ENCODE results near the gene KRT81.
"Not testable (repeated sequence)": the region's sequence is repeated elsewhere in the genome, so short reads cannot be mapped to it uniquely, and the experiment has no call there.

The KRT81 gene

DNA sequence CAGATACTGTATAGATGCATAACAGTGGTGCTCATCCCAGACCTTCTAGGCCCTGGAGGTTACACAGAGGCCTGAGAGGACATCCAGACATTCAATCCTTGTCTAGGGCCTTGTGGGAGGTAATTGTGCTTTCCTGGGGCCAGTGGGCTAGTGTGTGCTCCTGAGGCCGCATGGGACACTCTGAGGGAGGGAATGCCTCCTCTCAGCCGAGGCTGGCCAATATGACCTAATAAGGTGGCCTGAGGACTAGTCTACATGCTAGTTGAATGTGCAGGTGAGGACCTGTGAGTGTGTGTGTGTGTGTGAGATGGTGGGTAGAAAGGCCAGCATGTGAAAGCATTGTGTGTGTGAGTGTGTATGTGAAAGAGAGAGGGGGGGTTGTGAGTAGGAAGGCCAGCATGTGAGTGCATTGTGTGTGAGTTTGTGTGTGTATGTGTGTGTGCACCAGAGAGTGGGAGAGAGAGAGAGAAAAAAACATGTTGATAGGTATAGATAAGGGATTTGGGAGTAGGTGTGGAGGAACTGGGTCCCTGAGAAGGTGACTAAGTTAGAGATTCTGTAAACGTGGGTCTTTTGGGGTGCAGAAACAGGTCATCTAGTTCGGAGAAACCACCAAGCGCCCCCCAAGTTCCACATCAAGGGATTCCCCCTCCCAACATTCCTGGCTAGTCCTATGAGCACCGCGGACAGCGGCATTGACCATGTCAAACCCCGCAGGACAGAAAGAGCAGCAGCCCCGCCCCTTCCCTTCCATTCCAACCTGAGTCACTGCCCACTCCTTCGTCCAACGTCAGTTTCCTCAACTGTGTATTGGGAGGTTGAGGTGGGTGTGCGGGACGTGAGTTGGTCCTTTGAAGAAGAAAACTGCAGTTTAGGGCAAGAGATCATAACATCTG, 9.7 kb upstream of the KRT81 start:
- DNase-seq (ENCODE audit: insufficient read length, low spot score) (no peak), FAIRE-seq (no peak)

DNA sequence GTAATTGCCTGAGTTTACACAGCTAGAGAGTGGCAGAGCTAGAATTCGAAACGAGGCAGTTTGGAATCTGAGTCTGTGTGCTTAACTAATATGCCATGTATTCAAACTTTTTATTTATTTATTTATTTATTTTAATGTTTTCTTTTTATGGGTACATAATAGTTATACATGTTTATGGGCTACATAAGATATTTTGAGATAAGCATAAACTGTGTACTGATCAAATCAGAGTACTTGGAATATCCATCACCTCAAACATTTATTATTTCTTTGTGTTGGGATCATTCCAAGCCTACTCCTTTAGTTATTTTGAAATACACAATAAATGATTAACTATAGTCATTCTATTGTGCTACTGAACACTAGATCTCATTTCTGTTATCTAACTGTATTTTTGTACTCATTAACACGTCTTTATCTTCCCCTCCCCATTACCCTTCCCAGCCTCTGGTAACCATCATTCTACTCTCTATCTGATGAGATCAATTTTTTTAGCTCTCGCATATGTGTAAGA, 7.4 kb upstream of the KRT81 start:
- no peak for DNase-seq (ENCODE audit: insufficient read length, low spot score)
- FAIRE-seq, result no peak

- no peak for FAIRE-seq
- DNase-seq (ENCODE audit: insufficient read length, low spot score), result no peak
Measured at GRCh38 chr12:52296572-52297215, 5.4 kb upstream of the KRT81 start.

GRCh38 chr12:52295663-52296062, 4.3 kb upstream of the KRT81 start:
- DNase-seq (ENCODE audit: insufficient read length, low spot score), result no peak
- no peak for FAIRE-seq

- FAIRE-seq, result no peak
- DNase-seq (ENCODE audit: insufficient read length, low spot score), result no peak
Measured at GRCh38 chr12:52294803-52295202, 3.5 kb upstream of the KRT81 start.

GRCh38 chr12:52293926-52294325, 2.6 kb upstream of the KRT81 start:
- no peak for FAIRE-seq

GRCh38 chr12:52290483-52291134, 725 bp downstream of the KRT81 start:
- FAIRE-seq, result peak; percentile 45

More at GRCh38 chr12:52293926-52294325, 2.6 kb upstream of the KRT81 start:
- DNase-seq (ENCODE audit: insufficient read length, low spot score), result no peak

GRCh38 chr12:52287816-52288805, 3.2 kb downstream of the KRT81 start:
- DNase-seq (ENCODE audit: insufficient read length, low spot score), result not testable (repeated sequence)
- peak; percentile 76 for FAIRE-seq

More at GRCh38 chr12:52290483-52291134, 725 bp downstream of the KRT81 start:
- DNase-seq (ENCODE audit: insufficient read length, low spot score), result not testable (repeated sequence)

- not testable (repeated sequence) for FAIRE-seq; DNase-seq (ENCODE audit: insufficient read length, low spot score)
Measured at GRCh38 chr12:52286857-52287785, 4.2 kb downstream of the KRT81 start.

DNA sequence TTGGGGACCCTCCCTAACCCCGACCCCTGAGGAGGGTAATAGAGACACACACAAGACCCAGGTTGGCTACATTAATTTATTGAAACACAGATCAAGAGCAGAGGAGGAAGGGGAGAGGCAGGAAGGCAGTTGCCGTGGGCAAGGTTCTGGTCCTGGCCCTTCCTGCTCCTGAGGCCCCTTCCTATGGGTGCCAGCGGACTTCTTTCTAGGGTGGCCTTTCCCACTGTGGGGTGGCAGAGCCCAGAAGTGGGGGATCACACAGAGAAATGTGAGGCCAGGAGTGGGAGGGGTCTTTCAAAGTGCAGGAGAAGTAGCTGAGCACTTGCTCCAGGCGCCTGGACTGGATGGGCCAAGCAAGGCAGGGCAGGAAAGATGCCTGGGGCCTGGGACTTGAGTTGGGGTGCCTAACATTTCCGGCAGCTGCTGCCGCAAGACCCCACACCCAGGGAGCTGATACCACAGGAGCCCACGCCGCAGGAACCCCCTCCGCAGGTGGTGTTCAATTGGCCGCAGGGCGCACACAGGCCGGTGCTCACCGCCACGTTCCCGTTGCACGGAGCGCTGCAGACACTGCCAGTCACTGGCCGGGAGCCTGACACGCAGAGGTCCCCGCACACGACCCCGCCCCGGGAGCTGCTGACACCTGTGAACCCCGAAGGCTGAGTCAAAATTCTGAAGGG, 5.3 kb downstream of the KRT81 start:
- no peak for FAIRE-seq

GRCh38 chr12:52285172-52285745, 6.1 kb downstream of the KRT81 start:
- DNase-seq (ENCODE audit: insufficient read length, low spot score), result no peak
- no peak for FAIRE-seq

More for the DNA sequence above, 5.3 kb downstream of the KRT81 start:
- DNase-seq (ENCODE audit: insufficient read length, low spot score), result no peak

DNA sequence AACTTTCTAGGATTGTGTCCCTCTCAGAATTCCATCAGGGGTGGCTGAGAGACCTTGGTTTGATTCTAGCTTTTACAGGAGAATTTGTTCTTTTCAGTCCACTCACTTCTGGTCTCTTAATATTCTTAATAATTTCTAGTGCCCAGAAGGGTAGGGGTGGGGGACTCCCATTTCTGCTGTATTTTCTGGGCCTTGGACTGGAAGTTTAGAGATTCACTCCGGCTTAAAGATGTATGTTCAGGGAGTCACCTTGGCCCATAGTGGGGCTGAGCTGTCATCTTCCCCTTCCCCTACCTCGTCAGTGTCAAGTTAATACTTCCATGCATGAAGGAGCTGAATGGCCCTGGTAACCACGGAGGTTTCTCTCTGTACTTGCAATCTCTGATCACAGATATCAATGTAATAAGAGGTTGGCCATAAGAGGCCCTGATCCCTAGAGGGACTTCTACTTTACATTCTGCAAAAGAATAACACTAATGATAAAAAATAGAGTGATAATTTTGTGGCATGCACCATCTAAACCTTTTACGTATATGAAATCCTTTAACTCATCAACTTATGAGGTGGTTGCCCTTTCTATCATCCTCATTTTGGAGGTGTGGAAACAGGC, 6.7 kb downstream of the KRT81 start:
- DNase-seq (ENCODE audit: insufficient read length, low spot score) (no peak), FAIRE-seq (no peak)

GRCh38 chr12:52280796-52281560, 10.4 kb downstream of the KRT81 start:
- FAIRE-seq (no peak), DNase-seq (ENCODE audit: insufficient read length, low spot score) (no peak)

DNA sequence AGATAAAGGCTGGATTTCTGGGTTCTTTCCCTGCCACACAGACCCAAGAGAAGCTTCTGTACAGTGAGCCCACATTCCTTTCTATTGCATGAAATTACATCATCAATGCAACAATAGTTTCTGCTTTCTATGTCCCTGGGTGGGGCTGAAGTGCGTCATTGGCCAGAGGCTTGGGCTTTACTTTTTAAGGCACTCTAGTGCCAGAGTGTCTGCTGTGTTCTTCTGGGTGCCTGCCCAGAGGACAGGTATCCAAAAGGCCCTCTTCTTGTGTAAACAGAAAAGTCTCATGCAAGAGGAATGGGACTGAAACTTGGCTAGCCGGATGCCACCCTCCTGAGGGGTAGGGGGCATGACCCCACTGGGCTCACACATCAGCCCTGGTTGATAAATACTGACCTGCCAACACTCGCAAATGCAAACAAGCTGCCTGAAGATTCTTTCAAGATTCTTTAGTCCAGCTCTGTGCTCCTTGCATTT, 11.0 kb downstream of the KRT81 start:
- FAIRE-seq (no peak), DNase-seq (ENCODE audit: insufficient read length, low spot score) (no peak)

- FAIRE-seq (no peak), DNase-seq (ENCODE audit: insufficient read length, low spot score) (no peak)
Measured at GRCh38 chr12:52279422-52280318, 11.7 kb downstream of the KRT81 start.
